HG03558 (cell line): ENCODE data around the gene HCST.

ENCODE experiments used
- ATAC-seq: cut with Tn5 transposase; IDR thresholded peaks from one replicate; pipeline ENCODE4 v1.9.1; 2021; ENCODE audit warnings: moderate number of reproducible peaks; ENCODE audit not compliant: unreplicated experiment; ENCODE audit errors: extremely low read depth

Gene HCST

DNA sequence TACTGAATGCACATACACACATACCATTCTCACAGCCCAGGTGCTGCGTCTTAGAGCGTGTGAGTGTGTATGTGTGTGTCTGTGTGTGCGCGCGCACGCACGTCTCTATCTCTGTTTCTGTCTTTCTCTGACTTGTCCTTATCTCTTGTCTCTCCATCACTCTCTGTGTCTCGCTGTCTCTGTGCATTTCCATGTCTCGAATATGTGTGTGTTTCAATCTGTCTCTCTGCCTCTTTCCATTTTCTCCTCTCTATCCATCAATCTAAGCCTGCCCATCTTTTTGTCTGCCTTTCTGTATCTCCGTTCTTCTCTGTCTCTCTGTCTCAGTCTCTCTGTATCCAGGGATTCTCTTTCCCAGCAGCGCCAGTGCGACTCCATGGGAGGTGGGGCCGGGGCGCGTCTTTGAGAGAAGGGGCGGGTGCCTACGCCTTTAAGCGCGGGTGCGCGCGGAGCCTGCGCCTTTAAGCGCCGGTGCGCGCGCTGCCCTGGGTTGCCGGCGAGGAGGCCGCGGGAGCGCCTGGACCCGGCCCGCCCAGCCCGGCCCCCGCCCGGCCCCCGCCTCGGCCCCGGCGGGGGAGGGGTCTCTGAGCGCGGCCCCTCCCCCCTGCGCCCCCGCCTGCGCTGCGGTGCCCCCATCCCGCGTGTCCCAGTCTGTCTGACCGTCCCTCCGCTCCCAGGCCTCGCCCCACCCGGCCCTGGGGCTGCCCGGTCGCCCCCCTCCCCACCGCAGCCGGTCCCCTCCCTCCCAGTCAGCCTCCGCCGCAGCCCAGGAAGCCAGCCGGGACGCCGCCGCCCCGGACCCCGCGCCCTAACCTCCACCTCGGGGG lies 33.8 kb downstream of the HCST start, which contains the start of gene LRFN3:
Gene LRFN3, plus strand, starts transcription at position 464 of the 827 bp plus-strand sequence. CDS start 3,052 bp downstream, outside the sequence.
- ATAC-seq, result no peak

DNA sequence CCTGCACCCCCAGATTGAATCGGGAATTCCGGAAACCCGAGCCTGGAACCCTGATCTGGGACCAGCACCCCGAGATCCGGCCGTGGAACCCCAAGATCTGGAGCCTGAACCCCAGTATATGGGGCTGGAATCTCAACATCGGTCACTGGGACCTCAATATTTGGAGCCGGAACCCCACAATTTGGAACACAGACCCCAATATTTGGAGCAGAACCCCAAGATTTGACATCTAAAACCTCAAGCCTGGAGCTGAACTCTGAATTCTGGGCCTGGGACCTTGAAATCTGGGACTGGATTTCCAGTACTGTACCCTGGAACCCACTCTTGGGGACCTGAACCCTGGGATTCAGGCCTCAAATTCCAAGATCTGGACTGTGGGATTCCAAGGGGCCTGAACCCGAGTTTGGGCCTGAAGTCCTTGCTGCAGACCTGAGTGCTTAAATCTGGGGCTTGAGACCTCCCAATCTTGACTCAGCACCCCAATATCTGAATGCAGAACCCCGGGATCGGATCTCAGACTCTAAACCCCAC lies 34.5 kb downstream of the HCST start:
- ATAC-seq, result no peak

DNA sequence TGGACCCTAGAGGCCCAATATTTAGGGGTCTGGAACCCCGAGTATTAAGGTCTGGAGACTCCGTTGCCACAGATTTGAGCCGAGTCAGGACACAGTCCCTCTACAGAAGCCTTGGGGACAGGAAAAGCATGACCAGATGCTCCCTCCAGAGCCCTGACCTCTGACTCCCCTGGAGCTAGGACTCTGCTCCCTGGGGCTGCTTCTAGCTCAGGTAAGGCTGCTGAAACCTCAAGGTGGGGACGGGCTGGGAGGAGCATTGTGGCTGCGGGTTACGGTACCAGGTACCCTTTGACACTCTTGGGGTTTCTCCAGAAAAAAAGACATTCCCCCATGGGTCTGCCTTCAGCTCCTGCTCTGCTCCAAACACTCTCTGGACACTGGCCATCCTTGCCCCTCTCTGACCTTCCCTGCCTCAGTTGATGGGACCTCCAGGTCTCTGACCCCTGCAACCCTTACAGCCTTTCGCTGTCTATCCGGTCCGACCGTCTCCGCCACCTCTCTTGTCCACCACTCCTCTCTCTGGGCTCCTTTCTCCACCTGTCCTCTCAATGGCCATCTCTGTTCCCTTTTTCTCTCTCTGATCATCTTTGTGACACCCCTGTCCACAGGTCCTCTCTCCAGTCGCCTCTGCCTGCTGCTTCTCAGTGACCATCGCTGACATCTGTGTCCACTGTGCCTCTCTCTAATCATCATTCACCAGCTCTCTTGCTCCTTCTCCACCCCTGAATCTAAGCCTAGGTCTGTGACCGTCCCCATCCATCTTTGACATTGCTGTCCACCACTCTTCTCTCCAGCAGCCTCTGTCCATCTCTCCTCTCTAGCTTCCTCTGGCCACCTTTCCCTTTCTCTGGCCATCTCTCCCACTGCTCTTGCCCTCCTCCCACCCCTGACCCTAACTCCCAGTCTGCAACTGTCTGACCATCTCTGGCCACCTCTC lies 35.3 kb downstream of the HCST start:
- no peak for ATAC-seq

DNA sequence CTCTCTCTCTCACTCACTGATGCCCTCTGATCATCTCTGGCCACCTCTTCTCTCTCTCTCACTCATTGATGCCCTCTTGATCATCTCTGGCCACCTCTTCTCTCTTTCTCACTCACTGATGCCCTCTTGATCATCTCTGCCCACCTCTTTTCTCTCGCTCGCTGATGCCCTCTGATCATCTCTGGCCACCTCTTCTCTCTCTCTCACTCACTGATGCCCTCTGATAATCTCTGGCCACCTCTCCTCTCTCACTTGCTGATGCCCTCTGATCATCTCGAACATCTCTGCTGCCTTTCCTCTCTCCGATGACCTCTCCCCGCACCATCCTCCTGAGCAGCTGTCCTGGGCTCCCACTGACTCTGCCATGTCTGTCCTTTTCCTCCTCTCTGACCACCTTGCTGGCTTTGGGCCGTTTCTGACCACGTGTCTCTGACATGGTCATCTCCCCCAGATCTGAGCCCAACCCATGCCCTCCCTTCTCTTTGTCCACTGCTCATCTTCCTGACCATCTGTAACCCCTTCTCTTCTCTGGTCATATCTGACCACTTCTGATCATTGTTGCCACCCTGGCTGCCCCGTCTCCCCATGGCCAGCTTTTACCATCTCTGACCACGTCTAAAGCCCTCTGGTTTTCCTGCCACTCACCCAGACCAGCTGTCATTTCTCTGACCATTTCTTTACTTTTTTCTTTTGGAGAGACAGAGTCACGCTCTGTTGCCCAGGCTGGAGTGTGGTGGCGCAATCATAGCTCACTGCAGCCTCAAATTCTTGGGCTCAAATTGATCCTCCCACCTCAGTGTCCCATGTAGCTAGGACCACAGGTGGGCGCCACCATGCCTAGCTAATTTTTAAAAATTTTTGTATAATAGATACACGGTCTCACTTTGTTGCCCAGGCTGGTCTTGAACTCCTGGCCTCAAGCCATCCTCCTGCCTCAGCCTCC lies 36.2 kb downstream of the HCST start:
- no peak for ATAC-seq

DNA sequence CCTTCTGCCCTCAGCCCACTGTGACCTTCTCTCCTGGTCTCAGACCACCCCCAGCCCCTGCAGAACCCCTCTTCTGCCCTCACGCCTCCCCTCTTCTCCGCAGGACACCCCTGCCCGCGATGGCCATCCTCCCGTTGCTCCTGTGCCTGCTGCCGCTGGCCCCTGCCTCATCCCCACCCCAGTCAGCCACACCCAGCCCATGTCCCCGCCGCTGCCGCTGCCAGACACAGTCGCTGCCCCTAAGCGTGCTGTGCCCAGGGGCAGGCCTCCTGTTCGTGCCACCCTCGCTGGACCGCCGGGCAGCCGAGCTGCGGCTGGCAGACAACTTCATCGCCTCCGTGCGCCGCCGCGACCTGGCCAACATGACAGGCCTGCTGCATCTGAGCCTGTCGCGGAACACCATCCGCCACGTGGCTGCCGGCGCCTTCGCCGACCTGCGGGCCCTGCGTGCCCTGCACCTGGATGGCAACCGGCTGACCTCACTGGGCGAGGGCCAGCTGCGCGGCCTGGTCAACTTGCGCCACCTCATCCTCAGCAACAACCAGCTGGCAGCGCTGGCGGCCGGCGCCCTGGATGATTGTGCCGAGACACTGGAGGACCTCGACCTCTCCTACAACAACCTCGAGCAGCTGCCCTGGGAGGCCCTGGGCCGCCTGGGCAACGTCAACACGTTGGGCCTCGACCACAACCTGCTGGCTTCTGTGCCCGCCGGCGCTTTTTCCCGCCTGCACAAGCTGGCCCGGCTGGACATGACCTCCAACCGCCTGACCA lies 37.2 kb downstream of the HCST start:
- no peak for ATAC-seq

DNA sequence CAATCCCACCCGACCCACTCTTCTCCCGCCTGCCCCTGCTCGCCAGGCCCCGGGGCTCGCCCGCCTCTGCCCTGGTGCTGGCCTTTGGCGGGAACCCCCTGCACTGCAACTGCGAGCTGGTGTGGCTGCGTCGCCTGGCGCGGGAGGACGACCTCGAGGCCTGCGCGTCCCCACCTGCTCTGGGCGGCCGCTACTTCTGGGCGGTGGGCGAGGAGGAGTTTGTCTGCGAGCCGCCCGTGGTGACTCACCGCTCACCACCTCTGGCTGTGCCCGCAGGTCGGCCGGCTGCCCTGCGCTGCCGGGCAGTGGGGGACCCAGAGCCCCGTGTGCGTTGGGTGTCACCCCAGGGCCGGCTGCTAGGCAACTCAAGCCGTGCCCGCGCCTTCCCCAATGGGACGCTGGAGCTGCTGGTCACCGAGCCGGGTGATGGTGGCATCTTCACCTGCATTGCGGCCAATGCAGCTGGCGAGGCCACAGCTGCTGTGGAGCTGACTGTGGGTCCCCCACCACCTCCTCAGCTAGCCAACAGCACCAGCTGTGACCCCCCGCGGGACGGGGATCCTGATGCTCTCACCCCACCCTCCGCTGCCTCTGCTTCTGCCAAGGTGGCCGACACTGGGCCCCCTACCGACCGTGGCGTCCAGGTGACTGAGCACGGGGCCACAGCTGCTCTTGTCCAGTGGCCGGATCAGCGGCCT lies 37.9 kb downstream of the HCST start:
- ATAC-seq, result no peak

DNA sequence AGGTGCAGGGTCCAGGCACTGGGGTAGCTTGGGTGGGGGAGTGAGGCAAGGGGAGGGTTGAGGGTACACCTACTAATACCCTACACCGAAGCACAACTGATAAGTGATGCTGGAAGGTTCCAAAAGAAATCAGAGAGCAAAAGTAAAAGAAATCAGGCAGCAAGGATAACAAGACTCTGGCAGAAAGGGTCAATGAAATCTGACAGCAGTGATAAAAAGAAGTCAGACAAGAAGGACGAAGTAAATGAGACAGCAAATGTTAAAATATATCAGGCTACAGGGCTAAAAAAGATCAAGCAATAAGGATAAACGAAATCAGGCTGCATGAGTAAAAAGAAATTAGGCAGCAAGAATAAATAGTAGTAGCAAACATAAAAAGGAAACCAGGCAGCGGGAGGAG lies 38.5 kb downstream of the HCST start:
- ATAC-seq, result no peak

DNA sequence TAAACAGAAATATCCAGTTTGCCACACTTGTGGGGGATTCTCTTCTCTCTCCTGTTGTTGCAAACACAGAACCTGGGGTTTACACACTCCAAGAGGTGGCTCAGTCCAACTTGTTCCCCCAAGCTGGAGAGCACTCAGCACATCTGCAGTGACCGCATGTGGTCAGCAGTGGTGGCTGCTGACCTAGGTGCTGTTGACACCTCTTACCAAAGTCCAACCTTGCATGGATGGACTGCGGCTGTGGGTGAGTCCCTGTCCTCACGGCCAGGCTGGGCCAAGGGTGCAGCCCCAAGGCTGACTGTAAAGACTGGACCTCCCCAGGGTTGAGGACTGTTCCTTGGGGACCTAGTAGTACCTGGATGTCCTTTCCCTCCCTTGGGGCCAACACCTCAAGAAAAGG lies 39.9 kb downstream of the HCST start:
- no peak for ATAC-seq

DNA sequence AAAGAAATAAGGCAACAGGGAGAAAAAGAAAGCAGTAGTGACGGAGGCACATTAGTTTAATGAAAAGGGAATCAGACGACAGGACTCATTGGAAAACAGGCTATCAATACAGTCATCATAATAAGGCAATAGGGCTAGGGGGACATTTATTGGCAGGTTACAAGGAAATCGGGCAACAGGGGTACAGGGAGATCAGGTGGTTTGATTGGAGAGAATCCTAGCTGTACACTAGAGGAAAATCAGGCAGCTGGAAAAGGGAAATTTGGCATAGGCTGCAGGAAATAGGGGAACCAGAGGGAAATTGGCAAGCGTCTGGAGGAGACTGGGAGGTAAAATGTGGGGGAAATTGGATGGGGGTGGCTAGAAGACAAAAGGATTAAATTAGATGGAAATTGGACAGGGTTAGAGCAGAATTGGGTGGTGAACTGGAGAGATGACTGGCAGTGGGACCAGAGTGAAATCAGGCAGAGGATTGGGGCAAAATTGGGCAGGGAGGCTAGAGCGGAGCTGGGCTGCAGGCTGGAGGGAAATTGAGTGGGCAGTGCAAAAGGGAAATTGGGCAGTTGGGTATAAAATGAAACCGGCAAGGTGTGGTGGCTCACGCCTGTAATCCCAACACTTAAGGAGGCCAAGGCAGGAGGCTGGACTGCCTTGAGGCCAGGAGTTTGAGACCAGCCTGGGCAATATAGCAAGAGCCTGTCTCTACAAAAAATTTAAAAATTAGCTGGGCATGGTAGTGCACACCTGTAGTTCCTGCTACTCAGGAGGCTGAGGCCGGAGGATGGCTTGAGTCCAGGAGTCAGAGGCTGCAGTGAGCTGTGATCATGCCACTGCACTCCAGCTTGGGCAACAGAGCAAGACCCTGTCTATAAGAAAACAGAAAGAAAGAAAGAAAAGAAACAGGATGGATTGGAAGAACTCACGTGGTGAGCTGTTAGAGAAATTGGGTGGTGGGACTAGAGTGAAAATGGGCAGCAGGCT lies 41.3 kb downstream of the HCST start:
- no peak for ATAC-seq

DNA sequence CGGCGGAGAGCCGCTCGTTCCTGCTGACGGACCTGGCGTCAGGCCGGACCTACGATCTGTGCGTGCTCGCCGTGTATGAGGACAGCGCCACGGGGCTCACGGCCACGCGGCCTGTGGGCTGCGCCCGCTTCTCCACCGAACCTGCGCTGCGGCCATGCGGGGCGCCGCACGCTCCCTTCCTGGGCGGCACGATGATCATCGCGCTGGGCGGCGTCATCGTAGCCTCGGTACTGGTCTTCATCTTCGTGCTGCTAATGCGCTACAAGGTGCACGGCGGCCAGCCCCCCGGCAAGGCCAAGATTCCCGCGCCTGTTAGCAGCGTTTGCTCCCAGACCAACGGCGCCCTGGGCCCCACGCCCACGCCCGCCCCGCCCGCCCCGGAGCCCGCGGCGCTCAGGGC lies 42.2 kb downstream of the HCST start:
- no peak for ATAC-seq

DNA sequence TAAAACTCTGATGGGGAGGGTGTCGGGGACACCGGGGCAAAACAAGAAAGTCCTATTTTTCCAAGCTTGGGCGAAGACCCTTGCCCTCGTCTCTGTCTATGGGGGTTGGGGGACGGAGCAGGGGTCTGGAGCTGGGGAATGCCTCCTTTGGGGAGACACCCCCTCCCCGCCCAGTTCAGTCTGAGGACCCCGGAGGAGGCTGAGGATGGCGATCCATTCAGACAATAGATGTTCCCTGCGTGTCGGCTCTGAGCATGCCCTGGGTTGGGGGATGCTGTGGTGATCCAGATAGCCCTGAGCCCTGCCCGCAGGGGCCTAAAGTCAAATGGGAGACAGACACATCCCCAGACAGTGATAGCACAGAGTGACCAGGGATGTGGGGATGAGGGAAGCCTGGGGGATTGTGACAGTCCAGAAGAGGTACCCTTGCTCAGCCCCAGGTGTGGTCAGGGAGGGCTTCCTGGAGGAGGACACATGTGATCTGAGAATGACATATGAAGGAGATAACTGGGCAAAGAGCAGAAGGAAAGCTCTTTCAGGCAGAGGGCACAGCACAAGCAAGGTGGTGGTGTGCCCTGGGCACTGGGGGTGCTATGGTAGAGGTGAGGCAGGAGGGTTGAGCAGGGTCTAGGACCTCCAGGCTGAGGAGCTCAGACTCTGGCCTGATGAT lies 42.9 kb downstream of the HCST start:
- ATAC-seq, result no peak

DNA sequence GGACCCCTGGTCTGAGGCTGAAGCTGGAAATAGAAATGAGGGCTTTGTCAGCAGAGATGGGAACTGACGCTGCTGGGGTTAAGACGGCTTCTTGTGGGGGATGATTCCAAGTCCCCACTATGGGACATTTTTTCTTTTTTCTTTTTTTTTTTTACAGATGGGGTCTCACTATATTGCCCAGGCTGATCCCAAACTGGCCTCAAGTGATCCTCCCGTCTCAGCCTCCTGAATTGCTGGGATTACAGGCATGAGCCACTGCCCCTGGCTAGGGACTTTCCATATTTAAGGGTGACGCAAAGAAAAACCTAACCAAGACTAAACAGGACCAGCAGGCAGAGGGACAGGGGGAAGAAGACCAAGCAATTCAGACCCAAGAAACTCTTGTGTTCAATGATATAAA lies 43.9 kb downstream of the HCST start:
- ATAC-seq, result no peak

DNA sequence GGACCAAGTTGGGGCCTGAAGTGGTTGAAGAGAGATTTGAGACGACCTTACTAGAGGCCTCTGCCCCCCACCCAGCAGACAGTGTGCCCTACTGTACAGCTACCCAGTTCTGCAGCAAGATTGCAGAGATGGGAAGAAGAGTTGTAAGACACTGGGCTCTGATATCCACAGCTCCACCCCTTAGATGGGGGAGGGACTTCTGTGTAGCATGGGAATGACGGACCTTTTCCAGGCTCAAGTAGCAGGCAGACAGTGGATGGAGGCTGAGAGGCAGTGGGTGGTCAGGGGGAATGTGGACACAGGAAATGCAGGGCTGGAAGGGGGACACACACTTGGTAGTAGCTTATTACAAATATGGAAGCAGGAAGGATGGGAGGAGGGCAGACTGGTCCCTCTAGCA lies 46.8 kb downstream of the HCST start:
- ATAC-seq, result no peak
